Activated CD8-positive, alpha-beta T cell treated with anti-CD3 and anti-CD28 coated beads for 36 hours (primary cell): Measurements from ENCODE around the gene LMTK2. TPM values are rescaled to one million over a fixed set of nuclear protein-coding genes. Genes with fewer than 3 reads are reported as not detected.

Source experiments
- ATAC-seq: fragments of 200-7000 bp; cut with Tn5 transposase; one replicate; pipeline ENCODE4 v1.10.0; 2021; ENCODE audit warnings: mild to moderate bottlenecking, moderate library complexity
- CTCF ChIA-PET: fragments of 350-600 bp; sonication (Branson Sonifier 250); formaldehyde crosslinking; loops from one replicate; lab custom pipeline; 2021; ENCODE audit warnings: antibody characterized with exemption; lab: Charles Lee
- POLR2A ChIA-PET: fragments of 350-600 bp; sonication (Branson Sonifier 250); formaldehyde crosslinking; loops from one replicate; lab custom pipeline; 2021; ENCODE audit warnings: antibody characterized with exemption; lab: Charles Lee
- DNase-seq: peaks from one replicate; pipeline ENCODE4 v3.0.0-alpha.2; 2020
- H3K27ac Mint-ChIP-seq: one replicate; pipeline ENCODE4 v1.8.0; 2021; ENCODE audit warnings: mild to moderate bottlenecking, mixed read lengths
- H3K27me3 Mint-ChIP-seq: one replicate; pipeline ENCODE4 v1.8.0; 2021; ENCODE audit warnings: mixed read lengths
- H3K36me3 Mint-ChIP-seq: one replicate; pipeline ENCODE4 v1.8.0; 2021; ENCODE audit warnings: low read depth, mixed read lengths
- H3K4me1 Mint-ChIP-seq: one replicate; pipeline ENCODE4 v1.8.0; 2021; ENCODE audit warnings: low read depth, mixed read lengths
- H3K4me3 Mint-ChIP-seq: one replicate; pipeline ENCODE4 v1.8.0; 2021; ENCODE audit warnings: mild to moderate bottlenecking, moderate library complexity, mixed read lengths
- H3K9me3 Mint-ChIP-seq: one replicate; pipeline ENCODE4 v1.8.0; 2021; ENCODE audit warnings: mixed read lengths
- intact Hi-C: fragments of 100-400 bp; cut with micrococcal nuclease; formaldehyde crosslinking; loops from one replicate; pipeline ENCODE4 v1.10.0; 2022
- total RNA-seq, 2 experiments: library from RNA; stranded (reverse); gene quantifications; one replicate each; pipeline ENCODE4 v1.2.3, GENCODE V29; 2021
- TF ChIP-seq, protein P1 (sequence below): fragments of 200-600 bp; IDR thresholded peaks from one replicate; pipeline ENCODE4 v1.8.0; 2022; ENCODE audit warnings: antibody characterized with exemption, mild to moderate bottlenecking

LMTK2 gene
- total RNA-seq, 2 experiments from 2014 or later, result 9.4 to 11.5 TPM

DNA sequence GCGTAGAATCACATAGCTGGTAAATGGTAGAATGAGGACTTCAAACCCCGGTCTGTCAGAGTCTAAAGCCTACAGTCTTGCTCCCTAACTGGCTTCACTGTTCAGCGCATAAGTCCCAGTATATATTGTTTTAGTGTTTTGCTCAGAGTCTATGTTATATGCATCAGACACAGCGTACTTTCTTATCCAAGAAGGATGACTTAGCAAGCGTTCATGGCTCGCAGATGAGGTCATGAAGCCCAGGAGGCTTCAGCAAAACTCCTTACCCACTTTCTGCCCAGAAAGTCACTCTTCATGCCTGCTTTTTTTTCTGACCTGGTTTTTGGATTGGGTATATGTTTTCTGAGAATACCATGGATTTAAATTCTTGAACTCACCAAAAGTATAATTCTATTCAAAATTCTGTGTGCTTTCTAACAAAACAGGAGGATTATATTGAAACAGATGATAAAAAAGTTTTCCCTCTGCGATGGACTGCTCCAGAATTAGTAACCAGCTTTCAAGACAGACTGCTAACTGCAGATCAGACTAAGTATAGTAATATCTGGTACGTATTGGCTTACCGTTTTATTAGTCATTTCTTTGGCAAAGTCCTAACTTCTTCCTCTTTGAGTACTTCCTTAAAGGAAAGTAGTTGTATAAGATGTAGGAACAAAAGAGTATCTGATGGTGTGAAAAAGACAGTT is 79.9 kb downstream of the LMTK2 start:
- H3K36me3 Mint-ChIP-seq, result peaks cover 35% of the 10 kb centered on the region
- CTCF ChIA-PET, result interaction anchor here (1.5 kb wide), 2 partner anchors 20 to 258 kb away, joined by 3 to 4 read pairs; no protein-coding TSS in a partner anchor

DNA sequence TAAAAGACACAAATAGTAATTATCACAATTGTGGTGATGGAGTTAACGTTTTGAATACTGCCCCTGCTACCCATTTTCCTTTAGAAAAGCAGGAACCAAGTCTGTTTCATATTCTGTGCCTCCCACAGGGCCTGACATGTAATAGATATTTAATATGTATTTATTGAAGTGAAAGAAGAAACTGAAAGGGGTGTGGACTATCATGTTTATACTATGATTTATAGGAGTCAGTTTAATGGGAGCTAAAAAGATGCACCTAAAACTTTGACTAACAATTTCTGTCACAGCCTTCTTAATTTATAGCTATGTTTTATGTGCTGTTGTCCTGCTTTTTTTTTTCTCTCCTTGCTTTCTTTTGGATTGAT is 80.5 kb downstream of the LMTK2 start:
- ChIA-PET POLR2A (no interaction called here), CTCF (interaction anchor here (1.5 kb wide), 1 partner anchor 21 kb away, joined by 4 read pairs; no protein-coding TSS in a partner anchor)
- intact Hi-C loops, result no loop called here
- DNase-seq (no peak), ATAC-seq (no peak)
- Mint-ChIP-seq H3K27ac (no peak overlapping the region), H3K27me3 (no peaks in the 10 kb centered on the region), H3K36me3 (peaks cover 38% of the 10 kb centered on the region), H3K4me3 (no peak overlapping the region), H3K9me3 (no peaks in the 10 kb centered on the region), H3K4me1 (peaks cover 5% of the 10 kb centered on the region)
- TF ChIP-seq, protein P1, sequence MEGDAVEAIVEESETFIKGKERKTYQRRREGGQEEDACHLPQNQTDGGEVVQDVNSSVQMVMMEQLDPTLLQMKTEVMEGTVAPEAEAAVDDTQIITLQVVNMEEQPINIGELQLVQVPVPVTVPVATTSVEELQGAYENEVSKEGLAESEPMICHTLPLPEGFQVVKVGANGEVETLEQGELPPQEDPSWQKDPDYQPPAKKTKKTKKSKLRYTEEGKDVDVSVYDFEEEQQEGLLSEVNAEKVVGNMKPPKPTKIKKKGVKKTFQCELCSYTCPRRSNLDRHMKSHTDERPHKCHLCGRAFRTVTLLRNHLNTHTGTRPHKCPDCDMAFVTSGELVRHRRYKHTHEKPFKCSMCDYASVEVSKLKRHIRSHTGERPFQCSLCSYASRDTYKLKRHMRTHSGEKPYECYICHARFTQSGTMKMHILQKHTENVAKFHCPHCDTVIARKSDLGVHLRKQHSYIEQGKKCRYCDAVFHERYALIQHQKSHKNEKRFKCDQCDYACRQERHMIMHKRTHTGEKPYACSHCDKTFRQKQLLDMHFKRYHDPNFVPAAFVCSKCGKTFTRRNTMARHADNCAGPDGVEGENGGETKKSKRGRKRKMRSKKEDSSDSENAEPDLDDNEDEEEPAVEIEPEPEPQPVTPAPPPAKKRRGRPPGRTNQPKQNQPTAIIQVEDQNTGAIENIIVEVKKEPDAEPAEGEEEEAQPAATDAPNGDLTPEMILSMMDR, result no peak

More for the DNA sequence above, 79.9 kb downstream of the LMTK2 start:
- Mint-ChIP-seq H3K27ac (no peak overlapping the region), H3K27me3 (no peaks in the 10 kb centered on the region), H3K4me1 (peaks cover 5% of the 10 kb centered on the region), H3K4me3 (no peak overlapping the region), H3K9me3 (no peaks in the 10 kb centered on the region)
- ATAC-seq, result no peak
- intact Hi-C loops, result no loop called here
- TF ChIP-seq, protein P1, result no peak
- POLR2A ChIA-PET, result no interaction called here
- no peak for DNase-seq

DNA sequence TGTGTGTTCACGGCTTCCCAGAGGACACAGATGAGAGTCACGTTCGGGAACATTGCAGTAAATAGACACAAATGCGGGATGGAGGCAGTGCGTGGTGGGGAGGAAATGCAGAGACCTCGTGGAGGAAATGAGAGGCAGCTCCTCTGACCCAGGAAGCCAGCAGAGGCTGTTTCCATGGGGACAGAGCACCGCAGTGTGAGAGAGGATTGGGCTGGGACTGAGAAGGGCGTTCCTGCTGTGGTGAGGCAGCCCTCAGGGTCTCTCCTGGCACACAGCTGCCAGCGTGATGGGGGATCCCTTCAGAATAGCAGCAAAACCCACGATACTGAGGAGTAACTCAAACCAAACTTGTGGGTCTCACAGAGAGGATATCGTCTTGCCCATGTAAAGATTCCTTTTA is 82.9 kb downstream of the LMTK2 start:
- TF ChIP-seq, protein P1, result no peak
- ATAC-seq (no peak), DNase-seq (no peak)
- ChIA-PET CTCF (no interaction called here), POLR2A (no interaction called here)
- intact Hi-C loops, result no loop called here
- Mint-ChIP-seq H3K27me3 (no peaks in the 10 kb centered on the region), H3K36me3 (peaks cover 42% of the 10 kb centered on the region), H3K9me3 (no peaks in the 10 kb centered on the region), H3K4me3 (no peak overlapping the region), H3K4me1 (peaks cover 5% of the 10 kb centered on the region), H3K27ac (peak overlapping the region; percentile 17)

DNA sequence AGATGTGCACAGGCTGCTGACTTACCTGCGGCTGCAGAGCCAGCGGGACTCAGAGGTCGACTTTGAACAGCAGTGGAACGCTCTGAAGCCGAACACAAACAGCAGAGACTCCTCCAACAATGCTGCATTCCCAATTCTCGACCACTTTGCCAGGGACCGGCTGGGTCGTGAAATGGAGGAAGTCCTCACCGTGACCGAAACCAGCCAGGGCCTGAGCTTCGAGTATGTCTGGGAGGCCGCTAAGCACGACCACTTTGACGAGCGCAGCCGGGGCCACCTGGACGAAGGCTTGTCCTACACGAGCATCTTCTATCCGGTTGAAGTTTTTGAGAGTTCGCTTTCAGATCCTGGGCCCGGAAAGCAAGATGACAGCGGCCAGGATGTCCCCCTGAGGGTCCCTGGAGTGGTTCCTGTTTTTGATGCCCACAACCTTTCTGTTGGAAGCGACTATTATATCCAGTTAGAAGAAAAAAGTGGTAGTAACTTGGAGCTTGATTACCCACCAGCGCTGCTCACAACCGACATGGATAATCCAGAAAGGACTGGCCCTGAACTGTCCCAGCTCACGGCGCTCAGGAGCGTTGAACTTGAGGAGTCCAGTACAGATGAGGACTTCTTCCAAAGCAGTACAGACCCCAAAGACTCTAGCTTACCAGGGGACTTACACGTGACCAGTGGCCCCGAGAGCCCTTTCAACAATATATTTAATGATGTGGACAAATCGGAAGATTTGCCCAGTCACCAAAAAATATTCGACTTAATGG is 85.2 kb downstream of the LMTK2 start:
- ATAC-seq (no peak), DNase-seq (no peak)
- H3K27ac Mint-ChIP-seq, result no peak overlapping the region
- no peaks in the 10 kb centered on the region for H3K9me3 Mint-ChIP-seq
- H3K27me3 Mint-ChIP-seq, result no peaks in the 10 kb centered on the region
- ChIA-PET POLR2A (no interaction called here), CTCF (no interaction called here)
- no peak overlapping the region for H3K4me3 Mint-ChIP-seq
- intact Hi-C loops, result no loop called here
- peaks cover 40% of the 10 kb centered on the region for H3K36me3 Mint-ChIP-seq
- TF ChIP-seq, protein P1, result no peak
- peaks cover 5% of the 10 kb centered on the region for H3K4me1 Mint-ChIP-seq
